Stomach smooth muscle (tissue), 2 donors: Measurements from ENCODE around the gene STK32C.
"Not testable (repeated sequence)": the region's sequence is repeated elsewhere in the genome, so short reads cannot be mapped to it uniquely, and the experiment has no call there.

ENCODE experiments used
- H3K27ac ChIP-seq: one replicate; pipeline ENCODE4 v1.7.0; 2013; ENCODE audit warnings: mild to moderate bottlenecking, low read length, inconsistent platforms
- H3K27me3 ChIP-seq, 2 donors: one replicate each; pipeline ENCODE4 v1.7.0; 2013; ENCODE audit warnings: low read length in 2 of 2; ENCODE audit not compliant: insufficient read depth in 2 of 2, control insufficient read depth in 1 of 2
- H3K36me3 ChIP-seq, 2 donors: one replicate each; pipeline ENCODE4 v1.7.0; 2013; ENCODE audit warnings: low read length in 2 of 2; ENCODE audit not compliant: control insufficient read depth in 2 of 2, insufficient read depth in 2 of 2
- H3K4me1 ChIP-seq: one replicate; pipeline ENCODE4 v1.7.0; 2013; ENCODE audit warnings: low read length; ENCODE audit not compliant: control insufficient read depth, insufficient read depth
- H3K4me3 ChIP-seq, 2 donors: one replicate each; pipeline ENCODE4 v1.7.0; 2013; ENCODE audit warnings: low read length in 2 of 2
- H3K9ac ChIP-seq, 2 donors: one replicate each; pipeline ENCODE4 v1.7.0; 2013; ENCODE audit warnings: low read length in 2 of 2, mild to moderate bottlenecking in 1 of 2
- H3K9me3 ChIP-seq, 2 donors: one replicate each; pipeline ENCODE4 v1.7.0; 2013; ENCODE audit warnings: low read length in 2 of 2; ENCODE audit not compliant: control insufficient read depth in 2 of 2
- donor health status: healthy.
- donor health status: Pancreatic carcinoma.

The STK32C gene

GRCh38 chr10:132338876-132339275 is 31.1 kb upstream of the STK32C start:
- Histone ChIP-seq H3K9me3 (no peaks in the 10 kb centered on the region), H3K27ac (no peak overlapping the region), H3K9ac (no peak overlapping the region), H3K4me1 (peaks cover 8% of the 10 kb centered on the region), H3K36me3 (peaks cover 2 to 8% of the 10 kb centered on the region in 2 donors), H3K27me3 (no peaks in the 10 kb centered on the region), H3K4me3 (no peak overlapping the region)

DNA sequence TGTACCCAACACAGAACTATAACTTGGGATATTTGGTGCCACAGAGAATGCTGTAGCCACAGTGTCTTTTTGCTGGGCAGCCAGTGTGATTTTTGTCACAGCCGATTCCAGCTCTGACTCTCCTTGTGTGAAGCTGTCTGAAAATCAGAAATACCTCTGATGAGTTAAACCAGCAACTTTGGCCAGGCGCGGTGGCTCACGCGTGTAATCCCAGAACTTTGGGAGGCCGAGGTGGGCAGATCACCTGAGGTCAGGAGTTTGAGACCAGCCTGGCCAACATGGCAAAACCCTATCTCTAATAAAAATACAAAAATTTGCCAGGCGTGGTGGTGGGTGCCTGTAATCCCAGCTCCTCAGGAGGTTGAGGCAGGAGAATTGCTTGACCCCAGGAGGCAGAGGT is 30.1 kb upstream of the STK32C start:
- H3K4me3 ChIP-seq = peak overlapping the region in 1 of 2 donors; percentile 3
- not testable (repeated sequence) for H3K27ac ChIP-seq, H3K4me1 ChIP-seq, H3K27me3 ChIP-seq, H3K9me3 ChIP-seq, H3K36me3 ChIP-seq, H3K9ac ChIP-seq

- H3K27ac ChIP-seq = peak overlapping the region; percentile 55
- H3K27me3 ChIP-seq = no peaks in the 10 kb centered on the region
- peaks cover 0 to 4% of the 10 kb centered on the region in 2 donors for H3K36me3 ChIP-seq
- H3K4me1 ChIP-seq = peaks cover 14% of the 10 kb centered on the region
- H3K4me3 ChIP-seq = peak overlapping the region; percentile 45 to 67
- peak overlapping the region; percentile 25 to 64 for H3K9ac ChIP-seq
- H3K9me3 ChIP-seq = no peaks in the 10 kb centered on the region
These were observed 29.2 kb upstream of the STK32C start for GRCh38 chr10:132336919-132337407.

DNA sequence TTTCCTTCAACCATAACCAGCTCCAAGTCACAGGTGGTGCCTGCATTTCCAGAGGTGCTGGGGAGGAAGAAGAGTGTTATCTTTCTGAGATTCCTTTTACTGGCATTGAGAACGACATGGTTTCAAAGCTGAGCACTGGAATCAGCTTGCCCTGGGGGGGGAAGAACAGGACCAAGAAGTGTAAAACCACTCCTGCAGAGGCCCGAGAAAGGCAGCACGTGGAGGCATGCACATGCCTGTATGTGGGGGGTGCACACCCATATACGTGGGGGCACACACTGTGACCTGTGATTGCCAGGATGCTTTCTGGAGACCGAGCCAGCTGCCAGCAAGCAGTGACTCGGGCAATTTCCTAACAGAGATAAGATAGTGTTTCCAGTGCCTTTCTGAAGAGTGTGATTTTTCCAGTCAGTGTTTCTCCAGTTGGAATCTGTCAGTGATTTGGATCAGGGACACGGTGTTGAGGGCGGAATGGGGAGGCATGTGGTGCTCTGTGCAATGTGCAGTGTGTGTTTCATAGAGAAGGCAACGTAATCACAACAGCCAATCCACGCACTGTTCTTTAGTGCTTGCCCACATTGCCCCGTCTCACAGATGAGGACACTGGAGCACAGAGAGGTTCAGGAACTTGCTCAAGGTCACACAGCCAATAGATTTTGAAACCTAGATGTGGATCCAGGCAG is 28.5 kb upstream of the STK32C start:
- Histone ChIP-seq H3K36me3 (peaks cover 0 to 4% of the 10 kb centered on the region in 2 donors), H3K27me3 (no peaks in the 10 kb centered on the region), H3K9ac (peak overlapping the region; percentile 6 to 25), H3K4me1 (peaks cover 14% of the 10 kb centered on the region), H3K4me3 (peak overlapping the region; percentile 45 to 67), H3K9me3 (no peaks in the 10 kb centered on the region), H3K27ac (no peak overlapping the region)

DNA sequence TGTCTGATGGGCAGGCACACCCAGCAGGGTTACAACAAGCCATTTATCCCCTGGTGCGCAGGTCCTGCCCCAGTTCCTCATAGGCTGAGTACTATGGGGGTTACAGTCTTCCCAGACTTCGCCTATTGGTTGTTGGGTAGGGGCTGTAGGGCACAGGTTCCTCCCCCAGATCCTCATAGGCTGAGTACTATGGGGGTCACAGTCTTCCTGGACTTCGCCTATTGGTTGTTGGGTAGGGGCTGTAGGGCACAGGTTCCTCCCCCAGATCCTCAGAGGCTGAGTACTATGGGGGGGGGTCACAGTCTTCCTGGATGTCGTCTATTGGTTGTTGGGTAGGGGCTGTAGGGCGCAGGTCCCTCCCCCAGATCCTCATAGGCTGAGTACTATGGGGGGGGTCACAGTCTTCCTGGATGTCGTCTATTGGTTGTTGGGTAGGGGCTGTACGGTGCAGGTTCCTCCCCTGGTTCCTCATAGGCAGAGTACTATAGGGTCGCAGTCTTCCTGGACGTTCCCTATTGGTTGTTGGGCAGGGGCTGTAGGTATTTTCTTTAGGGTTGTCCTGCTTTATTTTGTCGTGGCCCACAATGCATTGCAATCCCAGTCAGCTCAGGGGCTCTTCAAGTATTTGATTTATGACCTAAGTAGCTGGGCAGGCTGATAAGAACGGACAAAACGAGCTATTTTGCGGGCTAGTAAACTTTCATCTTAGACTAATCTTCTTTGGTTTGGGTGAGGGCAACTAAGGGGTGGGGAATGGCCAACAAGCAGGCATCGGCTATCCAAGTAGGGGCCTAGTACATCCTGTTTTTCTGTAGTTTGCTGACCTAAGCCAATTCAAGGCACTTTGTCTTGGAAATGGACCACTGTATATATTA is 27.7 kb upstream of the STK32C start:
- H3K27ac ChIP-seq = no peak overlapping the region
- no peak overlapping the region for H3K9ac ChIP-seq
- peaks cover 0 to 4% of the 10 kb centered on the region in 2 donors for H3K36me3 ChIP-seq
- peaks cover 20% of the 10 kb centered on the region for H3K4me1 ChIP-seq
- no peaks in the 10 kb centered on the region for H3K9me3 ChIP-seq
- no peak overlapping the region for H3K4me3 ChIP-seq
- H3K27me3 ChIP-seq = no peaks in the 10 kb centered on the region

GRCh38 chr10:132334631-132335188 is 27.0 kb upstream of the STK32C start:
- no peak overlapping the region for H3K27ac ChIP-seq
- no peak overlapping the region for H3K9ac ChIP-seq
- no peak overlapping the region for H3K4me3 ChIP-seq
- peaks cover 0 to 2% of the 10 kb centered on the region in 2 donors for H3K36me3 ChIP-seq
- no peaks in the 10 kb centered on the region for H3K27me3 ChIP-seq
- peaks cover 24% of the 10 kb centered on the region for H3K4me1 ChIP-seq
- no peaks in the 10 kb centered on the region for H3K9me3 ChIP-seq

- Histone ChIP-seq H3K9me3 (no peaks in the 10 kb centered on the region), H3K9ac (no peak overlapping the region), H3K36me3 (peaks cover 0 to 2% of the 10 kb centered on the region in 2 donors), H3K27me3 (no peaks in the 10 kb centered on the region), H3K4me1 (peaks cover 26% of the 10 kb centered on the region), H3K4me3 (no peak overlapping the region), H3K27ac (no peak overlapping the region)
These were observed 25.6 kb upstream of the STK32C start for GRCh38 chr10:132333386-132333785.

- H3K27me3 ChIP-seq = no peaks in the 10 kb centered on the region
- no peaks in the 10 kb centered on the region for H3K36me3 ChIP-seq
- no peak overlapping the region for H3K27ac ChIP-seq
- H3K4me3 ChIP-seq = peak overlapping the region; percentile 80 to 92
- no peaks in the 10 kb centered on the region for H3K9me3 ChIP-seq
- peak overlapping the region; percentile 66 to 72 for H3K9ac ChIP-seq
- peaks cover 23% of the 10 kb centered on the region for H3K4me1 ChIP-seq
These were observed 24.6 kb upstream of the STK32C start for GRCh38 chr10:132332433-132332754.

DNA sequence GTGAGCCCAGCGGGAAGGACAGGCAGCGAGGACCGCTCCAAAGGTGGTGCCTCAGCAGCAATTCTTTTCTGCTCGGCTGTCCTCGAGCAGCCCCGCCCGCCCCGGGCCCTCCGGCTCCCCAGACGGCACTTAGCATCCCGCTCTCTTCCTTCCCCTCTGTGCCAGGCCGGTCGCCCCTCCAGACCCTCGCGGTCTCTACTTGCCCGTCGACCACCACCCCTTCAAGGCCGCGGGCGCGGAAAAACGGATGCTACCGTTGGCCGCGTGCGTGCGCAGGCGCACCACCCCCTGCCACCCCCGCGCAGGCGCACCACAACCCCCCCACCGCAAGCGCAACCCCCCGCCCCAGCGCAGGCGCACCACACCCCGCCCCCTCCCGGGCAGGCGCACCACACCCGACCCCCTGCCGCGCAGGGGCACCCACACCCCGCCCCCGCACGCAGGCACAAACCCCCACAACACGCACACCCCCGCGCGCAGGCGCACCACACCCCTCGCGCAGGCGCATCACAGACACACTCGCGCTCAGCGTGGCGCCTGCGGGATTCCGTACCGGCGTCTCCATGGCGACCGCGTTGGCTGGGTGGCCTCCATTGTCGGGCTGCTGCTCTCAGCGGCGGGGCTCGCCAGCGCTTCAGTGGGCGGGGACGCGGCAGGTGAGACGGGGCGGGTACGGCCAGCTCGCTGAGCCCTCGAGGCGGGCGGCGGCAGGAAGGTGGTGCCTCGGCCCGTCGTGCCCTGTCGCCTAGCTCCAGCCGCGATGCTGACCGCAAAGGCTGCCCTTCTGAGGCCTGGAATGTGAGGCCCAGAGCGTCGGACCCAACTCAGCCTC is 24.1 kb upstream of the STK32C start, which contains the start of gene LRRC27:
TSS of gene LRRC27 (plus strand) at position 593 of the 832 bp plus-strand sequence. CDS start 1,332 bp downstream, outside the sequence.
- Histone ChIP-seq H3K4me3 (peak within 1 kb of the TSS; percentile 94 to 95), H3K27ac (peak within 1 kb of the TSS; percentile 46), H3K9me3 (no peaks in the 10 kb centered on the region), H3K9ac (peak within 1 kb of the TSS; percentile 72 to 81), H3K36me3 (no peaks in the 10 kb centered on the region), H3K4me1 (peaks cover 23% of the 10 kb centered on the region), H3K27me3 (no peaks in the 10 kb centered on the region)

DNA sequence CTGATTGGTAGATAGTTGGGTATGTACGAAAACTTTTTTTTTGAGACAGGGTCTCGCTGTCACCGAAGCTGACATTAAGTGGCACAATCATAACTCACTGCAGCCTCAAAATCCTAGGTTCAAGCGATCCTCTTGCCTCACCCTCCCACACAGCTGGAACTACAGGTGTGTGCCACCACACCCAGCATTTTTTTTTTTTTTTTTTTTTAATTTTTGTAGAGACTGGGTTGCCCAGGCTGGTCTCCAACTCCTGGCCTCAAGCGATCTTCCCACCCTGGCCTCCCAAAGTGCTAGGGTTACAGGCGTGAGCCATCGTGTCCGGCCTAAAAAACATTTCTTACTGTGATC is 22.7 kb upstream of the STK32C start:
- no peaks in the 10 kb centered on the region for H3K27me3 ChIP-seq
- no peak overlapping the region for H3K9ac ChIP-seq
- no peaks in the 10 kb centered on the region for H3K36me3 ChIP-seq
- peak overlapping the region; percentile 37 to 94 for H3K4me3 ChIP-seq
- no peaks in the 10 kb centered on the region for H3K9me3 ChIP-seq
- H3K4me1 ChIP-seq = peaks cover 18% of the 10 kb centered on the region
- no peak overlapping the region for H3K27ac ChIP-seq
